B cell (primary cell): ENCODE data around the gene GPC3. TPM values are rescaled to one million over a fixed set of nuclear protein-coding genes. Genes with fewer than 3 reads are reported as not detected.

Source experiments
- ATAC-seq: fragments of 200-7000 bp; cut with Tn5 transposase; one replicate; pipeline ENCODE4 v1.10.0; 2021; ENCODE audit warnings: low read depth, mild to moderate bottlenecking, moderate number of reproducible peaks, moderate library complexity
- CTCF ChIA-PET: fragments of 350-600 bp; sonication (Branson Sonifier 250); formaldehyde crosslinking; loops from one replicate; lab custom pipeline; 2021; ENCODE audit warnings: antibody characterized with exemption, inconsistent platforms; lab: Charles Lee
- POLR2A ChIA-PET: fragments of 350-600 bp; sonication (Branson Sonifier 250); formaldehyde crosslinking; loops from one replicate; lab custom pipeline; 2021; ENCODE audit warnings: antibody characterized with exemption; lab: Charles Lee
- DNase-seq: peaks from one replicate; pipeline ENCODE4 v3.0.0; 2013
- H2AFZ ChIP-seq: 2 replicates; pipeline ENCODE4 v1.6.1; 2012; ENCODE audit warnings: mild to moderate bottlenecking, low read depth, low read length; ENCODE audit not compliant: insufficient read depth, poor library complexity, severe bottlenecking
- H3K27ac ChIP-seq, 2 donors: 1 replicate in 1 of 2; 2 replicates in 1 of 2; pipeline ENCODE4 v1.5.1; 2012 to 2013; ENCODE audit warnings: low read length in 2 of 2, mild to moderate bottlenecking in 2 of 2, moderate library complexity in 1 of 2
- H3K27me3 ChIP-seq, 4 experiments: fragments of 200-600 bp in 1 of 4; sonication (generic) in 1 of 4; replicated peaks in 1 of 4; 1 replicate in 2 of 4; 2 replicates in 2 of 4; pipeline versions ENCODE4 v1.6.1 to v1.7.0; 2013 to 2016; ENCODE audit warnings: low read length in 3 of 4, mild to moderate bottlenecking in 2 of 4, mixed read lengths in 1 of 4, moderate library complexity in 1 of 4; ENCODE audit not compliant: insufficient read depth in 4 of 4, control insufficient read depth in 3 of 4; ENCODE audit errors: control extremely low read depth in 1 of 4
- H3K36me3 ChIP-seq, 2 experiments: replicated peaks in 1 of 2; 1 replicate in 1 of 2; 2 replicates in 1 of 2; pipeline versions ENCODE4 v1.6.1 to v1.7.1; 2013; ENCODE audit warnings: low read length in 1 of 2; ENCODE audit not compliant: insufficient read depth in 2 of 2, control insufficient read depth in 1 of 2; ENCODE audit errors: control extremely low read depth in 1 of 2, extremely low read depth in 1 of 2
- H3K4me1 ChIP-seq, 2 donors: fragments of 200-600 bp in 1 of 2; sonication (generic) in 1 of 2; 1 replicate in 1 of 2; 2 replicates in 1 of 2; pipeline versions ENCODE4 v1.5.1 to v1.6.1; 2013 to 2017; ENCODE audit warnings: low read length in 2 of 2; ENCODE audit not compliant: control insufficient read depth in 2 of 2, insufficient read depth in 2 of 2
- H3K4me2 ChIP-seq: replicated peaks from 2 replicates; pipeline ENCODE3; 2012; ENCODE audit warnings: mild to moderate bottlenecking, low read depth, low read length; ENCODE audit not compliant: poor library complexity, severe bottlenecking
- H3K4me3 ChIP-seq, 5 experiments: fragments of 200-600 bp in 1 of 5; sonication (generic) in 1 of 5; 1 replicate in 3 of 5; 2 replicates in 2 of 5; pipeline versions ENCODE4 v1.5.1 to v1.7.0; 2011 to 2016; ENCODE audit warnings: low read length in 4 of 5, mild to moderate bottlenecking in 4 of 5, low read depth in 2 of 5, control low read depth in 1 of 5, moderate library complexity in 1 of 5; ENCODE audit not compliant: insufficient read depth in 1 of 5; ENCODE audit errors: control extremely low read depth in 1 of 5, extremely low read depth in 1 of 5
- H3K79me2 ChIP-seq: fragments of 200-600 bp; sonication (generic); one replicate; pipeline ENCODE4 v1.6.0; 2016; ENCODE audit warnings: low read length; ENCODE audit not compliant: control insufficient read depth, insufficient read depth
- H3K9ac ChIP-seq: fragments of 200-600 bp; sonication (generic); 2 replicates; pipeline ENCODE4 v1.6.1; 2017; ENCODE audit warnings: mild to moderate bottlenecking, low read length, moderate library complexity
- H3K9me3 ChIP-seq, 3 donors: one replicate each; pipeline versions ENCODE4 v1.6.1 to v1.7.1; 2013; ENCODE audit warnings: low read length in 2 of 3; ENCODE audit not compliant: control insufficient read depth in 2 of 3, insufficient read depth in 1 of 3; ENCODE audit errors: control extremely low read depth in 1 of 3
- H4K20me1 ChIP-seq: 2 replicates; pipeline ENCODE4 v1.6.0; 2012; ENCODE audit warnings: mild to moderate bottlenecking, low read length; ENCODE audit not compliant: insufficient read depth, control insufficient read depth, poor library complexity, severe bottlenecking
- H3K27ac Mint-ChIP-seq: one replicate; pipeline ENCODE4 v1.8.0; 2021; ENCODE audit warnings: mixed read lengths
- H3K27me3 Mint-ChIP-seq: one replicate; pipeline ENCODE4 v1.8.0; 2021; ENCODE audit warnings: mixed read lengths
- H3K4me1 Mint-ChIP-seq: one replicate; pipeline ENCODE4 v1.8.0; 2021; ENCODE audit warnings: mixed read lengths
- H3K4me3 Mint-ChIP-seq: one replicate; pipeline ENCODE4 v1.8.0; 2021; ENCODE audit warnings: mixed read lengths
- H3K9me3 Mint-ChIP-seq: one replicate; pipeline ENCODE4 v1.8.0; 2022; ENCODE audit warnings: mixed read lengths; ENCODE audit not compliant: insufficient read depth
- EZH2 ChIP-seq: IDR thresholded peaks from 2 replicates; pipeline ENCODE4 v1.6.1; 2012; ENCODE audit warnings: borderline replicate concordance, low read depth, mild to moderate bottlenecking, moderate library complexity, low read length; ENCODE audit not compliant: insufficient read depth, poor library complexity, severe bottlenecking
- WGBS: methylation state at CpG from one replicate; pipeline ENCODE4 v1.1.5; 2013; ENCODE audit warnings: missing lambda C conversion rate; ENCODE audit not compliant: insufficient coverage; 5-methylcytosine and 5-hydroxymethylcytosine counted together
- intact Hi-C: fragments of 100-400 bp; cut with micrococcal nuclease; formaldehyde crosslinking; loops from one replicate; pipeline ENCODE4 v1.10.0; 2022
- polyA plus RNA-seq: library from polyadenylated mRNA; depleted of rRNA; stranded (reverse); fragments of >200 nt; gene quantifications from 2 replicates; pipeline ENCODE4 v1.2.3, GENCODE V29; 2012
- total RNA-seq, 2 donors: library from RNA; stranded (reverse); fragments of 120-200 nt in 1 of 2; gene quantifications; 1 replicate in 1 of 2; 2 replicates in 1 of 2; pipeline versions ENCODE4 v1.2.3 to v1.2.4, GENCODE V29; 2013 to 2022
- TF ChIP-seq, protein P1 (sequence below): fragments of 200-600 bp; IDR thresholded peaks from one replicate; pipeline ENCODE4 v1.8.0; 2022; ENCODE audit warnings: antibody characterized with exemption, mild to moderate bottlenecking

GPC3 gene
- total and polyA plus RNA-seq, 2 donors (not counting 1 experiment from before 2014, with no cell fraction given): not detected

DNA sequence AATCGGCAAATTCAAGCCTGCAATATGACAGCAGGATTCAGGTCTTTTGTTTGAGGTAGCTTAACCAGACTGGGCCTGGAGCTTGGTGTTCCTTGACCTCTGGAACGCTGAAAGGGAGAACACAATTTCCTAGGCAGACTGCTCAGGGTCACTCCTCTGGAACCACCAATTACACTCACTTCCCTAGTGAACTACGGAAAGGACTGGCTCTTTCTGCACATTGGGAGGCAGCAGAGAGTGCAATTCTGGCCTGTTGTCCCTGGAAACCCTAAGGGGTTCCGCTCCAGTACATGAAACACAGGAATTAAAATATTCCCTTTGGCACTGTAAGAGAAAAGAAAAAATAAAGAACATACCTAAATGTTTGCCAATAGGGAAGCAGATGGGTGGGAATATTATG lies 58.6 kb downstream of the GPC3 start:
- TF ChIP-seq EZH2: no peak
- TF ChIP-seq, protein P1, sequence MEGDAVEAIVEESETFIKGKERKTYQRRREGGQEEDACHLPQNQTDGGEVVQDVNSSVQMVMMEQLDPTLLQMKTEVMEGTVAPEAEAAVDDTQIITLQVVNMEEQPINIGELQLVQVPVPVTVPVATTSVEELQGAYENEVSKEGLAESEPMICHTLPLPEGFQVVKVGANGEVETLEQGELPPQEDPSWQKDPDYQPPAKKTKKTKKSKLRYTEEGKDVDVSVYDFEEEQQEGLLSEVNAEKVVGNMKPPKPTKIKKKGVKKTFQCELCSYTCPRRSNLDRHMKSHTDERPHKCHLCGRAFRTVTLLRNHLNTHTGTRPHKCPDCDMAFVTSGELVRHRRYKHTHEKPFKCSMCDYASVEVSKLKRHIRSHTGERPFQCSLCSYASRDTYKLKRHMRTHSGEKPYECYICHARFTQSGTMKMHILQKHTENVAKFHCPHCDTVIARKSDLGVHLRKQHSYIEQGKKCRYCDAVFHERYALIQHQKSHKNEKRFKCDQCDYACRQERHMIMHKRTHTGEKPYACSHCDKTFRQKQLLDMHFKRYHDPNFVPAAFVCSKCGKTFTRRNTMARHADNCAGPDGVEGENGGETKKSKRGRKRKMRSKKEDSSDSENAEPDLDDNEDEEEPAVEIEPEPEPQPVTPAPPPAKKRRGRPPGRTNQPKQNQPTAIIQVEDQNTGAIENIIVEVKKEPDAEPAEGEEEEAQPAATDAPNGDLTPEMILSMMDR: no peak
- no peaks in the 10 kb centered on the region for H3K79me2 ChIP-seq
- intact Hi-C loops: no loop called here

DNA sequence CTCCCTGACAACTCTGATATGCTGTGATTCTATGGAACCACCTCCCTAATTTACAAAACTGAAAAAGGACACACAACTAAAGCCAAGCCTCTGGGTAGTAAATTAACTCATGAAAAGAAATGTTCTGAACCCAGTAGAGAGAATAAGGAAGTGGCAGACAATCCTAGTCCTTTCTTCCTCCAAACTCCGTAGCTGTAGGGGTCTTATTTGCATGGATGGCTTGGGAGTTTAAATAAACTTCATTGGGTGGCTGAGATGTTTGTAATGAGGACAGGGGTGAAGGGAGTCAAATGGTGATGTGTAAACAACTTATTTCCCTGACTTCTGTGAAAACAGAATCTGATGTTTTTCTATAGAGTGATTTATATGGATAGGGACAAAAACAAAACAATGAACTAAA lies 59.3 kb downstream of the GPC3 start:
- no peak for ATAC-seq
- H3K4me2 ChIP-seq: no peak overlapping the region
- H3K36me3 ChIP-seq: no peaks in the 10 kb centered on the region
- H3K27me3 Mint-ChIP-seq: peaks cover 10% of the 10 kb centered on the region
- ChIA-PET CTCF (no interaction called here), POLR2A (no interaction called here)
- no peak overlapping the region for H3K27ac ChIP-seq
- no peak overlapping the region for H3K4me3 Mint-ChIP-seq
- H3K4me1 ChIP-seq: peaks cover 4 to 9% of the 10 kb centered on the region in 2 donors
- DNase-seq: no peak
- no peak overlapping the region for H3K9ac ChIP-seq
- H3K4me1 Mint-ChIP-seq: peaks cover 6% of the 10 kb centered on the region
- no peaks in the 10 kb centered on the region for H3K9me3 ChIP-seq
- intact Hi-C loops: no loop called here
- H3K4me3 ChIP-seq: no peak overlapping the region
- no peak overlapping the region for H2AFZ ChIP-seq
- TF ChIP-seq, protein P1: no peak
- no peak for TF ChIP-seq EZH2
- WGBS: no CpG with 5 or more reads among the region's 1 CpG
- no peak overlapping the region for H3K27ac Mint-ChIP-seq
- no peaks in the 10 kb centered on the region for H4K20me1 ChIP-seq
- H3K27me3 ChIP-seq: no peaks in the 10 kb centered on the region
- no peaks in the 10 kb centered on the region for H3K79me2 ChIP-seq
- H3K9me3 Mint-ChIP-seq: no peaks in the 10 kb centered on the region

More for the DNA sequence above, 58.6 kb downstream of the GPC3 start:
- no CpG with 5 or more reads among the region's 4 CpGs for WGBS
- H3K4me1 Mint-ChIP-seq: peaks cover 6% of the 10 kb centered on the region
- H3K4me3 Mint-ChIP-seq: no peak overlapping the region
- H2AFZ ChIP-seq: no peak overlapping the region
- no peak overlapping the region for H3K27ac Mint-ChIP-seq
- no peaks in the 10 kb centered on the region for H3K9me3 Mint-ChIP-seq
- H3K4me3 ChIP-seq: no peak overlapping the region
- no peaks in the 10 kb centered on the region for H3K9me3 ChIP-seq
- H4K20me1 ChIP-seq: no peaks in the 10 kb centered on the region
- peaks cover 10% of the 10 kb centered on the region for H3K27me3 Mint-ChIP-seq
- no peak for ATAC-seq
- ChIA-PET POLR2A (no interaction called here), CTCF (no interaction called here)
- H3K27ac ChIP-seq: no peak overlapping the region
- H3K27me3 ChIP-seq: no peaks in the 10 kb centered on the region
- H3K36me3 ChIP-seq: no peaks in the 10 kb centered on the region
- H3K9ac ChIP-seq: no peak overlapping the region
- no peak for DNase-seq
- peaks cover 4 to 9% of the 10 kb centered on the region in 2 donors for H3K4me1 ChIP-seq
- no peak overlapping the region for H3K4me2 ChIP-seq
